Parathyroid adenoma (tissue), 2 donors: ENCODE measurements around the gene SMCO4.

Experiments
- H2AFZ ChIP-seq: fragments of 300-600 bp; sonication (generic); one replicate; pipeline ENCODE4 v1.7.0; 2017; ENCODE audit warnings: antibody characterized with exemption, mild to moderate bottlenecking
- H3K27ac ChIP-seq: fragments of 300-600 bp; sonication (generic); one replicate; pipeline ENCODE4 v1.7.0; 2017
- H3K27me3 ChIP-seq: fragments of 300-600 bp; sonication (generic); one replicate; pipeline ENCODE4 v1.7.0; 2017; ENCODE audit warnings: low read length; ENCODE audit not compliant: control insufficient read depth, insufficient read depth
- H3K36me3 ChIP-seq: fragments of 300-600 bp; sonication (generic); one replicate; pipeline ENCODE4 v1.7.0; 2017; ENCODE audit warnings: low read length; ENCODE audit not compliant: control insufficient read depth, insufficient read depth
- H3K4me1 ChIP-seq: fragments of 300-600 bp; sonication (generic); one replicate; pipeline ENCODE4 v1.7.0; 2017; ENCODE audit warnings: control low read depth
- H3K4me2 ChIP-seq: fragments of 300-600 bp; sonication (generic); one replicate; pipeline ENCODE4 v1.7.0; 2017; ENCODE audit warnings: low read length
- H3K4me3 ChIP-seq: fragments of 300-600 bp; sonication (generic); one replicate; pipeline ENCODE4 v1.7.0; 2017; ENCODE audit warnings: low read depth, low read length
- H3K79me2 ChIP-seq: fragments of 300-600 bp; sonication (generic); one replicate; pipeline ENCODE4 v1.7.0; 2017; ENCODE audit warnings: control low read depth
- H3K9ac ChIP-seq: fragments of 300-600 bp; sonication (generic); one replicate; pipeline ENCODE4 v1.7.0; 2017; ENCODE audit warnings: mild to moderate bottlenecking
- H3K9me3 ChIP-seq: fragments of 300-600 bp; sonication (generic); one replicate; pipeline ENCODE4 v1.7.0; 2017; ENCODE audit warnings: low read length; ENCODE audit not compliant: control insufficient read depth
- TF ChIP-seq, protein P1 (sequence below): fragments of 300-600 bp; sonication (generic); IDR thresholded peaks from one replicate; pipeline ENCODE4 v1.7.0; 2017; ENCODE audit warnings: antibody characterized with exemption, mild to moderate bottlenecking
- donor health status: primary hyperparathyroidism.

SMCO4 gene

GRCh38 chr11:93517041-93517440 is 26.1 kb downstream of the SMCO4 start:
- no peak overlapping the region for H3K4me2 ChIP-seq
- TF ChIP-seq, protein P1, sequence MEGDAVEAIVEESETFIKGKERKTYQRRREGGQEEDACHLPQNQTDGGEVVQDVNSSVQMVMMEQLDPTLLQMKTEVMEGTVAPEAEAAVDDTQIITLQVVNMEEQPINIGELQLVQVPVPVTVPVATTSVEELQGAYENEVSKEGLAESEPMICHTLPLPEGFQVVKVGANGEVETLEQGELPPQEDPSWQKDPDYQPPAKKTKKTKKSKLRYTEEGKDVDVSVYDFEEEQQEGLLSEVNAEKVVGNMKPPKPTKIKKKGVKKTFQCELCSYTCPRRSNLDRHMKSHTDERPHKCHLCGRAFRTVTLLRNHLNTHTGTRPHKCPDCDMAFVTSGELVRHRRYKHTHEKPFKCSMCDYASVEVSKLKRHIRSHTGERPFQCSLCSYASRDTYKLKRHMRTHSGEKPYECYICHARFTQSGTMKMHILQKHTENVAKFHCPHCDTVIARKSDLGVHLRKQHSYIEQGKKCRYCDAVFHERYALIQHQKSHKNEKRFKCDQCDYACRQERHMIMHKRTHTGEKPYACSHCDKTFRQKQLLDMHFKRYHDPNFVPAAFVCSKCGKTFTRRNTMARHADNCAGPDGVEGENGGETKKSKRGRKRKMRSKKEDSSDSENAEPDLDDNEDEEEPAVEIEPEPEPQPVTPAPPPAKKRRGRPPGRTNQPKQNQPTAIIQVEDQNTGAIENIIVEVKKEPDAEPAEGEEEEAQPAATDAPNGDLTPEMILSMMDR = no peak
- no peak overlapping the region for H3K9ac ChIP-seq

GRCh38 chr11:93515441-93516025 is 27.7 kb downstream of the SMCO4 start:
- Histone ChIP-seq H3K79me2 (peaks cover 3% of the 10 kb centered on the region), H3K27me3 (no peaks in the 10 kb centered on the region), H3K9ac (no peak overlapping the region), H2AFZ (no peak overlapping the region), H3K4me3 (no peak overlapping the region), H3K4me2 (no peak overlapping the region), H3K9me3 (no peaks in the 10 kb centered on the region), H3K4me1 (no peaks in the 10 kb centered on the region), H3K36me3 (no peaks in the 10 kb centered on the region), H3K27ac (no peak overlapping the region)
- TF ChIP-seq, protein P1 = no peak

More at GRCh38 chr11:93517041-93517440, 26.1 kb downstream of the SMCO4 start:
- H3K36me3 ChIP-seq = no peaks in the 10 kb centered on the region
- H3K79me2 ChIP-seq = peaks cover 3% of the 10 kb centered on the region
- H3K4me3 ChIP-seq = no peak overlapping the region
- H2AFZ ChIP-seq = no peak overlapping the region
- no peak overlapping the region for H3K27ac ChIP-seq
- H3K27me3 ChIP-seq = no peaks in the 10 kb centered on the region
- H3K4me1 ChIP-seq = no peaks in the 10 kb centered on the region
- no peaks in the 10 kb centered on the region for H3K9me3 ChIP-seq

GRCh38 chr11:93514712-93515111 is 28.5 kb downstream of the SMCO4 start:
- TF ChIP-seq, protein P1 = no peak
- Histone ChIP-seq H3K36me3 (no peaks in the 10 kb centered on the region), H3K9me3 (no peaks in the 10 kb centered on the region), H3K27me3 (no peaks in the 10 kb centered on the region), H3K4me1 (no peaks in the 10 kb centered on the region), H3K79me2 (no peaks in the 10 kb centered on the region), H2AFZ (no peak overlapping the region), H3K27ac (no peak overlapping the region), H3K4me2 (no peak overlapping the region), H3K4me3 (no peak overlapping the region), H3K9ac (no peak overlapping the region)

DNA sequence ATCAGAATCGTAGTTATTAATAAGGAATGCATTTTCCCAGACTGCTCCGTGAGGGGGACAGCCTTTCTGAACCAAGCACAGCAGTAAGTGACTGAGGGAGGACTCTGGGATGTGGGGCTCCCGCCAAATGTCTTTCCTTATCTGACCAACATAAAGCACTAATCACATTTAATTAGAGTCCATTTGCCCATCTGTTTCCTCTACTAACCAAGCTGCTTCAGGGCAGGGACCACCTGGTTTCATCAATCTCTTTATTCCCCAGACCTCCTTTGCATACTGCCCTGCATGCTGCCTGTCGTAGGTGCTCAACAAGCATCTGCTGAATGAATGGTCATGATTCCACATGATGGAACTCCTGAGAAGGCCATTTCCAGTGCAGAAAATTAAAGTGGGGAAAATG is 29.4 kb downstream of the SMCO4 start:
- no peaks in the 10 kb centered on the region for H3K27me3 ChIP-seq
- no peak overlapping the region for H3K9ac ChIP-seq
- H3K79me2 ChIP-seq = no peaks in the 10 kb centered on the region
- H2AFZ ChIP-seq = no peak overlapping the region
- TF ChIP-seq, protein P1 = no peak
- H3K36me3 ChIP-seq = no peaks in the 10 kb centered on the region
- H3K4me3 ChIP-seq = no peak overlapping the region
- H3K27ac ChIP-seq = no peak overlapping the region
- H3K4me1 ChIP-seq = no peaks in the 10 kb centered on the region
- H3K4me2 ChIP-seq = no peak overlapping the region
- no peaks in the 10 kb centered on the region for H3K9me3 ChIP-seq
